GM04504 (cell line): ENCODE measurements around the gene FLT1.
A peak's percentile ranks its signal among the peaks of the same experiment; 100 is the strongest.

Experiments used
- DNase-seq: peaks from one replicate; pipeline ENCODE4 v3.0.0-alpha.2; 2012; ENCODE audit warnings: low read depth

FLT1 gene

GRCh38 chr13:28346154-28346553 lies 148.8 kb downstream of the FLT1 start:
- DNase-seq: no peak

GRCh38 chr13:28344163-28344562 lies 150.8 kb downstream of the FLT1 start:
- DNase-seq: no peak

GRCh38 chr13:28342251-28342650 lies 152.7 kb downstream of the FLT1 start:
- DNase-seq: no peak

DNA sequence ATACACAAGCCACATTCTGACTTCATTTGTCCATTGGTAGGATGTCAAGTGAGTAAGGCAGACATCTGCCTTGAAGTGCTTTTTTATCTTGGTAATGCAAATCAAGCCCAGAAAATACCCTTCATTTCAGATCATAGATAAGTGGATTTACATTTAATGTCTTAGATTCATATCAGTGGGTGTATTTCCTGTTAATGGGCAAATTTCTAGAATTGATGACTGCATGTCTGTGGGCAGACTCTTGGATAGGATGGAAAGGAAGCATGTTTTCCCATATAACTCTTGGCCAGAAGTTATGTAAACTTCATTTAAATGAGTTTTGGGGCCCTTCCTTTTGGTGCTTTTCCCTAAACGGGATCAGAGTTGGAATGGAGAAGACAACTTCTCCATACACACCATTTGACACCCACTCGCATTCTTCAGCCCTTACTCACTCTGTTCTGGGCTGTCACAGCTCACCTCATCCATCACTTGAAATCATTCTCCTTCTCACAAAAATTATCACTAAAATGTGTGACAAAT lies 154.6 kb downstream of the FLT1 start:
- DNase-seq: no peak

DNA sequence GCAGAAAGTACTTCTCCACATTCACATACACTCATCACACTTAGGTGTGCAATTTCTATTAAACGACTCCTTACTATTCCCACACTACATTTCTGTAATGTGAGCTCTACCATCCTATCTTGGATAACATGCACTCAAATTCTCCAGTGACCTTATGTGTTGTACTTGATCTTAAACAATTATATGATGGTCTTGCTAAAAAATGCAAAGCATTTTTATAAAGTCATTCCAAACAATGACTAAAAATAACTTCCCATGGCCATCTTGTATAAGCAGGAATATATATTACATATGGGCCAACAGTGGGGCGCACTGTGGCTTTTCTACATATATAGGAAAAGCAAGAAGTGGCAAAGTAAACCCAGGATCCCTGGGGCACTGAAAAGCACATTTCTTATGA lies 155.5 kb downstream of the FLT1 start:
- no peak for DNase-seq

GRCh38 chr13:28338742-28339141 lies 156.2 kb downstream of the FLT1 start:
- no peak for DNase-seq

DNA sequence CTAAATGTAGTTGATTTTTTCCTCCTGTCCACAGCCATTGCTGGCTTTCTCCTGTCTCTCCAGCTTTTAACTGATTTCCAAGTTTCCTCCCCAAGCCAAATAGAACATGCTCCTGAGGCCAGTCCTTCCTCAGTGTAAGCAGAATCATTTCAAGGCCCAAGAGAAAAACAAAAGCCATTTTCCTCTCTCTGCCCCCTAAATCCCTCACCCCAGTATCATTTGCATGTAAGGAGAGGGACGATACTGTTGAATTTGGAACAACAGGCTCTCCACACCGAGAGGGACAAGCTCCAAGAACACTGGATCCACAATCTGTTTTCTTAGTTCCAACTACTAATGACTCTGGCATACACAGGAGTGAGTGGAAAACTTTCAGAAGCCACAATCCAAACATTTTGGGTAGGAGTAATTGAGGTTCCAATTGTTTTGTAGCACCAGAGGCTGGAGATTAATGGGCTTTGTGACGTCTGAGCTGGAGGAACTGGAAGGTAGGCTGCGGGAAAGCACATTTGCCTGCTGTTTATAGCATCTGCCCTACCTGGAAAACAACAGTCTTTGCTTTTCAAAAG lies 156.8 kb downstream of the FLT1 start:
- no peak for DNase-seq

DNA sequence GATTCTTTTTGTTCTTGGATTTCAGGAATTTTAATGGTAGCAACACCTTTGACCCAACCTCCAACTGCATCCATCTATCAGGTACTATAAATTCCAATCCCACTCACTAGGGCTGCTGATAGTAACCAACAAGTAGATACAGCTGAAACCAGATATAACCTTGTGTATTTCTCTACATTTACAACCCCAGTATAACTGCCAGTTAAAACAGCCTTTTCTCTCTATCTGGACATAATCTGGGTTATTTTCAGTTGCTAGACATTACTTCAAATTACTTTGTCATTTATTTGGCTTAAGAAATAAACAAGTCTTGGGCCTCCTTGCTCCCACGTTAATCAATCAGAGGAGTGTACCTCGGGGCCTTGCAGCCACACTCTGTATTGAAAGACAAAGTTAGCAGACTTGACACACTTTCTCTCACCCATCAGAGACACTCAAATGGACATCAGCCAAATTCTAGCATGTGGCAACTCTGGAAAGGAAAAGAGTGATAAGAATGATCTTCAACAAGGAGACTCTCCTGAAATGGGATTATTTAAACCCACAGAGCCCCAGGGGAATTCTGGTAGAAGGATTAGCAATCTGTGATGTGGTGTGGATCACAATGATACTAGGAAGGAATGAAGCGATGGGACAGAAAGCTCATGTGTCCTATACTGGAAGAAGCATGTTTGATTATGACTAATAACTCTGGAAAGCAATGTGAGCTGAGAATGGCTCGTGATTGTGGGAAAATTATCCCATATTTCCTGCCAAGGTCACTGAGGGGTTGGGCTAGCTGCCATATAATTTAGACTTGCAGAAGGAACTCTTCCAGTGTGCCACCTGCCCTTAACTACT lies 157.5 kb downstream of the FLT1 start:
- peak; percentile 69 for DNase-seq

DNA sequence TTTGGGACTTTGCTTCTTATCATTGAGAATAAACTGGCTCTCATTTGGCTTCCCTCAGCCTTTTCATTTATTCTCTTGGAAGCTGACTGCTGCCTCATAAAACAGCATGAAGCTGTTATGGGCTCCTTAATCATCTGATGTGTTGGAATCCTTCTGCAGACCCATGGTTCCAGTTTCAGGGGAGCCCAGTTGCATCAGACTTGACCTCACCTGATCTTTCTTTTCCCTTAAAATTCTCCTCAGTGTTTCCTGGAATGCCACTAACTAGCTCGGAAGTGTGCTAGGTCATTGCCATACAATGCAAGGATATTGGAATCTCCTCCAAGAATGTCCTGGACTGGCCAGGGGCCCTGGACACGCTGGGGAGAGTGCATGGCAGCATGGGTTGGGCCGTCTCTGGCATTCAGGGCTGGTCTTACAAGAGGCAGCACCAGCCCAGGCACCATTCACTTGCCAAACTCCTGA lies 158.7 kb downstream of the FLT1 start:
- no peak for DNase-seq

DNA sequence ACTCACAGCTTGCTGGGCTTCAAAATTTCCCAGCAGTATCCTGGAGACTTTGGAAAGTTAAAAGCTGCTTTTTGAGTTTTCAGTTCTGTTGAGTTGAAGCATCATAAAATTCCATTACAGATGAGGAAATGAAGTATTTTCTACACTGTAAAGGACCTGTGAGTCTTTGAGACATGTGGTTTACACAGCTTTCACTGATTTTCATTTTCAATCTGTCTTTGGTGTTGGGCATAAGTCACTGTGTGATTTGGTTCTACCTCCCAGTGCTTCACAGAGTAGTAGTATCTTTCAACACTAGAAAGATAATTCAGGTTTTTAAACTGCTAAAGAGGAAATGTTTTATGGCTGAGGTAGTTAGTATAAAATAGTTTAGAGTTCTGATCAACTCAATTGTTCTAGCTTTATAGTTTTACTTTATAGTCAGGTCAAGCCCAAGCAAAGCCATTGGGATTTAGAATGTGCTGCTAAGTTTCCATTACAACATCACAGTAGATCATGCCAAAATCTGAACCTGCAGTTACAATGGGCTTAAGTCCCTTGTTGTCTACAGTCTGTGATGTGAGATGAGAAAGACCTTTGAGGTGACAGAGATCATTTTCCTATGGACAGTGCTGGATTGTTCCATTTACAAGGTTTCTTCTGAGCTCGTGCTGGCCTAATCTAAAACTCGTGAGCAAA lies 161.6 kb downstream of the FLT1 start:
- DNase-seq: no peak

DNA sequence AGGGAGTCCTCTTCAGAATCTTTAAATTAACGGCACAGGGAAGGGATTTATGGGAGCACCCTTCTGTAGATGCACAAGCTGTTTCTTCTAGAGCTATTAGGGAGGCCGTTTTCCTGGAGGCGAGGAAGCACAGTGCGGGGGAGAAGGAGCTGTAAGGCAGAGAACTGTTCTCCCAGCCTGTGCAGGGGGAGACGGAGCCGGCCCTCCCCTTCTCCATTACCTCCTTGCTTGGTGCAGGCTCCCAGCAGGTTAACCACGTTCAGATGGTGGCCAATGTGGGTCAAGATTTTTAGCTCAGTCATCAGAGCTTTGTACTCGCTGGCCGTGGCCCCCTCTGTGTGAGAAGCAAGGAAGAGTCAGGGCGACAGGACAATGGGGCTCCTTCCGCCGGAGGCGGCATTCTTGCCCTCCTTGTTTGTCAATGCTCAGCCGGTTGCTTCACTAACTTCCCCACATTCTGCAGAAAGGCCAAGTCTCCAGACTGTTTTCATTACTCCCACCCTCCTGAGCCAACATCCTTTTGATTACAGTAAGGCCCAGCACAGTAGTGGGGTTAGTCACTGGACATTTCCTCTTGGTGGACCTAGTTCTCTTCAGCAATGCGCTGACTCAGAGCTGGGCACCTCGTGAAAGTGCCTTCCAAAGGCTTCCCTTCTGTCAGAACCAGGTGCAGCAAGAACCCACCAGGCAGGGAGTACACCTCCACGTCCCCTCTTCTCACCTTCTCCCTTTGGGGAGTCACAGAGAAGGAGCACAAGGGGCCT lies 165.4 kb downstream of the FLT1 start:
- peak; percentile 92 for DNase-seq

- DNase-seq: no peak
Measured at GRCh38 chr13:28328271-28328607, 166.7 kb downstream of the FLT1 start.

- DNase-seq: no peak
Measured at GRCh38 chr13:28327373-28328270, 167.3 kb downstream of the FLT1 start.

DNA sequence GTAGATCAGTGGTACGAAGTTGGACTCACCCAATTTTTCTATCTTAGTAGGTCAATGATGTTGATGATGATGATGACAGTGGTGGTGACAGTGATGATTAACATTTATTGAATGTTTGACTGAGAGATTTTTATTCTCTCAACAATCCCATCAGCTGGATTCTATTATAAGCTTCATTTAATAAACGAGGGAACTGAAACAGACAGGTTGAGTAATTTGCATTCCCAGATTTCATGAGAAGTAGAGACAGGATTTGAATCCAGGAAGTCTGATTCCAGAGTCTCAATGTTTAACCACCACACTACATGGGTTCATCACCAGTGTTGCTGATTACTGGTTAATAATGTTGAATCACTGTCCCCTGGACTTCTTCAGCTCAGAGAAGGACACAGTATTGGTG lies 168.9 kb downstream of the FLT1 start:
- DNase-seq: no peak

GRCh38 chr13:28325022-28325421 lies 169.9 kb downstream of the FLT1 start:
- no peak for DNase-seq

GRCh38 chr13:28324181-28324789 lies 170.6 kb downstream of the FLT1 start:
- DNase-seq: peak; percentile 65

DNA sequence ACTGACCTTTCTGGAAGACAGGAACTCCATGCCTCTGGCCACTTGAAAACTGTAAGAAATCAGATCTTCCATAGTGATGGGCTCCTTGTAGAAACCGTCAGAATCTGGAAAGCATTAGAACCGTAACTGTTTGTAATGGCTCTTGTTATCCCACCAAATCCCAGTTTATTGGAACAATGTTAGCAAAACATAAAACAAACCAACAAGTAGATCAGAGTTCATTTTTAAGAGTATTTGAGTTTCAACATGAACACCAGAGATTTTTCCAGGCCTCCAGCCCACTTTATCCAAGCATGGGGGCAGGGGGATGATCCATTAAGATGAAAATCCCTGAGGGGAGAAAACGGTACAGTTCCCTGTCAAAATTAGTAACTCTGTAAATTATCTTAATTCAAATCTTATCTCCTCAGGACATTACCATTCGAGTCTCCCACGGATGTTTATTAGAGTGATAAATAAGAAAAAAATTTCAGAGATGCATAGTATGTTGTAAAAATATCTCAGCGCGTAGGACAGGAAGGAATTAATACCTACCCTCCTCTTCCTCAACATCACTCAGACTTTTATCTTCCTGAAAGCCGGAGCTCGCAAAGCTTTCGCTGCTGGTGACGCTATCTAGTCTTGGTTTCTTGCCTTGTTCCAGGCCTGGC lies 172.5 kb downstream of the FLT1 start:
- peak; percentile 50 for DNase-seq

DNA sequence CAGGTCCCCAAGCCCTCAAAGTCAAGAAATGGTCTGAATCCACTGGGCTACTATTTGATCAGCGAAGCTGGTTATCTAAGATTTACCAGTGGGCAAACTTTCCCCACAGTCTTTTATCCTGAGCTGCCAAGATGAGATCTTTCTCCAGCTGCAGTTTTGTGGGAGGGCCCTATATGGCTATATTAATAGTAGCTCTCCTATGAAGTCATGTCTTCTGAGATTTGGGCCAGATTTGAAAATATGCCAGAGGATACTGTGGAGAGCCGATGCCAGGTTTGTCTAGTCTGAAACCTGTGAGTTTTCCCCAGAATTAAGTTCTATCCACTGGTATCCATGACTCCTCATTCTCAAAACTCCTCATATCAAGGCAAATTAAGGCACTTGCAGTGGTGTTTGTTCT lies 173.2 kb downstream of the FLT1 start:
- DNase-seq: no peak

DNA sequence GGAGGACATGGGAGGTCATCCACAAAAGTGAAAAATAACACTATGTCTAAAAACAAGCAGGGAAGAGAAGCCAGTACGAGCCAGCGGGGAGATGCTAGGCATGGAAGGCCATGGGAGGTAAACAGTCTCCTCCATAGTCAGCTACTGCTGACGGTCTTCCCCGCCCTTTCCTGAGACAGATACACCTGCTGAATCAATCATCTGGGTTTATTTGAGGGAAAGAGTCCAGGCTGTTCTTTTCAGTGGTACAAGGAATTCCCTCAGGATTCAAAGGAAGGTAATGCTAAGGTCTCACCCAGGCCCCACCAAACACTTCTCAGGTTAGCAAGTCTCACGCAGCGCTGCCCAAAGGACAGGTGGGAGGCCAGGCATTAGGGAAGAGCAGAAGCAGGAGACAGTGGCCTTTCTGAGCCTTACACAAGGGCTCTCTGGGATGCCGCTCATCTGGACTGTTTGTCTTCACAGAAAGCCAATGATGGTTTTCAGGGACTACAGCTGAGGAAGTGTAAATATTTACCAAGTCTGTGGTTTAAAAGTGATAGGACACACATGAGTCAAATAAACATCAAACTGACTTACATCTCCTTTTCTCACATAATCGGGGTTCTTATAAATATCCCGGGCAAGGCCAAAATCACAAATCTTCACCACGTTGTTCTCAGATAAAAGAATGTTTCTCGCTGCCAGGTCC lies 173.9 kb downstream of the FLT1 start:
- DNase-seq: no peak

GRCh38 chr13:28320209-28320608 lies 174.7 kb downstream of the FLT1 start:
- DNase-seq: no peak
